MM.1S (cell line): ENCODE measurements around the gene ITCH.

Experiments used
- DNase-seq: peaks from one replicate; pipeline ENCODE4 v3.0.0-alpha.2; 2015
- H2AFZ ChIP-seq: fragments of 300-600 bp; sonication (generic); 2 replicates; pipeline ENCODE4 v1.6.0; 2016; ENCODE audit warnings: antibody characterized with exemption, low read length
- H3F3A ChIP-seq: fragments of 300-600 bp; sonication (generic); 2 replicates; pipeline ENCODE4 v1.6.1; 2016; ENCODE audit warnings: mild to moderate bottlenecking, antibody characterized with exemption, low read length, moderate library complexity, mixed read lengths; ENCODE audit not compliant: insufficient read depth
- H3K27ac ChIP-seq: fragments of 300-600 bp; sonication (generic); 2 replicates; pipeline ENCODE4 v1.5.1; 2016; ENCODE audit warnings: mild to moderate bottlenecking, low read length
- H3K27me3 ChIP-seq: fragments of 300-600 bp; sonication (generic); replicated peaks from 2 replicates; pipeline ENCODE4 v1.6.0; 2016; ENCODE audit warnings: low read length; ENCODE audit not compliant: insufficient read depth
- H3K36me3 ChIP-seq: fragments of 300-600 bp; sonication (generic); replicated peaks from 2 replicates; pipeline ENCODE4 v1.6.1; 2016; ENCODE audit warnings: mild to moderate bottlenecking, low read length, mixed read lengths; ENCODE audit not compliant: insufficient read depth
- H3K4me1 ChIP-seq: fragments of 300-600 bp; sonication (generic); 2 replicates; pipeline ENCODE4 v1.6.1; 2016; ENCODE audit warnings: low read length, mixed read lengths
- H3K4me2 ChIP-seq: fragments of 300-600 bp; sonication (generic); 2 replicates; pipeline ENCODE4 v1.6.0; 2016; ENCODE audit warnings: low read depth, low read length
- H3K4me3 ChIP-seq: fragments of 300-600 bp; sonication (generic); 2 replicates; pipeline ENCODE4 v1.5.1; 2016; ENCODE audit warnings: low read length, mixed read lengths
- H3K79me2 ChIP-seq: fragments of 300-600 bp; sonication (generic); 2 replicates; pipeline ENCODE4 v1.6.1; 2016; ENCODE audit warnings: mixed run types, low read length, mixed read lengths
- H3K9ac ChIP-seq: fragments of 300-600 bp; sonication (generic); 2 replicates; pipeline ENCODE4 v1.6.1; 2016; ENCODE audit warnings: low read length, mixed read lengths
- H3K9me2 ChIP-seq: fragments of 300-600 bp; sonication (generic); replicated peaks from 2 replicates; pipeline ENCODE4 v1.6.1; 2016; ENCODE audit warnings: mild to moderate bottlenecking, low read length, mixed read lengths; ENCODE audit not compliant: insufficient read depth
- H3K9me3 ChIP-seq: fragments of 300-600 bp; sonication (generic); replicated peaks from 2 replicates; pipeline ENCODE4 v1.6.1; 2016; ENCODE audit warnings: mild to moderate bottlenecking, low read length, mixed read lengths; ENCODE audit not compliant: insufficient read depth
- H4K20me1 ChIP-seq: fragments of 300-600 bp; sonication (generic); 2 replicates; pipeline ENCODE4 v1.6.1; 2016; ENCODE audit warnings: mild to moderate bottlenecking, low read length, moderate library complexity, mixed read lengths; ENCODE audit not compliant: insufficient read depth
- EZH2 ChIP-seq: fragments of 300-600 bp; sonication (generic); optimal IDR thresholded peaks from 2 replicates; pipeline ENCODE3; 2017; ENCODE audit warnings: low read depth, mild to moderate bottlenecking, antibody characterized with exemption, low read length, mixed read lengths
- EZH2phosphoT487 ChIP-seq: fragments of 300-600 bp; sonication (generic); IDR thresholded peaks from 2 replicates; pipeline ENCODE4 v1.6.1; 2018; ENCODE audit warnings: antibody characterized with exemption, low read length
- TF ChIP-seq, protein P1 (sequence below): fragments of 300-600 bp; sonication (generic); IDR thresholded peaks from 2 replicates; pipeline ENCODE4 v1.5.1; 2016; ENCODE audit warnings: antibody characterized with exemption, low read length, mixed read lengths

Gene ITCH

DNA sequence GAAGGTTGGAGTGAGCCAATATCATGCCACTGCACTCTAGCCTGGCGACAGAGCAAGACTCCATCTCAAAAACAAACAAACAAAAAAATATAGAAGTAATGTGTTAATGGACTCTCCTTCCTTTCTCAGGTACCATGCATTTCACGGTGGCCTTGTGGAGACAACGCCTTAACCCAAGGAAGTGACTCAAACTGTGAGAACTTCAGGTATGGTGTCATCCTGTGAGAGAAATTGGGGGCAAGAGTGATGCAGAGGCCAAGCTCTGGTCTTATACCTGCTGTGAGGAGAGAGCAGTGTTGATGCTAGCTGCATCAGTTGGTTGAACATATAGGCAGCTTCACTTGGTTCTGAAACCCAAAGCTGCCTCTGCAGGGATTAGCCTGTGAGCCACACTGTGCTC, 6.2 kb downstream of the ITCH start:
- Histone ChIP-seq H3K9me2 (no peaks in the 10 kb centered on the region), H4K20me1 (peaks cover 7% of the 10 kb centered on the region; the same call in 1 of the 2 replicates), H3K27ac (no peak overlapping the region), H3K4me2 (no peak overlapping the region), H3K36me3 (0 out of 2 replicates have a peak, but pooled peaks cover 6% of the 10 kb centered on the region), H3K4me1 (peaks cover 20% of the 10 kb centered on the region), H3K27me3 (no peaks in the 10 kb centered on the region), H3K4me3 (no peak overlapping the region), H3K79me2 (peaks cover 96% of the 10 kb centered on the region), H3F3A (0 out of 2 replicates have a peak, but pooled peaks cover 7% of the 10 kb centered on the region), H2AFZ (no peak overlapping the region), H3K9ac (no peak overlapping the region), H3K9me3 (no peaks in the 10 kb centered on the region)
- no peak for TF ChIP-seq EZH2phosphoT487
- no peak for TF ChIP-seq EZH2
- TF ChIP-seq, protein P1, sequence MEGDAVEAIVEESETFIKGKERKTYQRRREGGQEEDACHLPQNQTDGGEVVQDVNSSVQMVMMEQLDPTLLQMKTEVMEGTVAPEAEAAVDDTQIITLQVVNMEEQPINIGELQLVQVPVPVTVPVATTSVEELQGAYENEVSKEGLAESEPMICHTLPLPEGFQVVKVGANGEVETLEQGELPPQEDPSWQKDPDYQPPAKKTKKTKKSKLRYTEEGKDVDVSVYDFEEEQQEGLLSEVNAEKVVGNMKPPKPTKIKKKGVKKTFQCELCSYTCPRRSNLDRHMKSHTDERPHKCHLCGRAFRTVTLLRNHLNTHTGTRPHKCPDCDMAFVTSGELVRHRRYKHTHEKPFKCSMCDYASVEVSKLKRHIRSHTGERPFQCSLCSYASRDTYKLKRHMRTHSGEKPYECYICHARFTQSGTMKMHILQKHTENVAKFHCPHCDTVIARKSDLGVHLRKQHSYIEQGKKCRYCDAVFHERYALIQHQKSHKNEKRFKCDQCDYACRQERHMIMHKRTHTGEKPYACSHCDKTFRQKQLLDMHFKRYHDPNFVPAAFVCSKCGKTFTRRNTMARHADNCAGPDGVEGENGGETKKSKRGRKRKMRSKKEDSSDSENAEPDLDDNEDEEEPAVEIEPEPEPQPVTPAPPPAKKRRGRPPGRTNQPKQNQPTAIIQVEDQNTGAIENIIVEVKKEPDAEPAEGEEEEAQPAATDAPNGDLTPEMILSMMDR: no peak
- DNase-seq: no peak

DNA sequence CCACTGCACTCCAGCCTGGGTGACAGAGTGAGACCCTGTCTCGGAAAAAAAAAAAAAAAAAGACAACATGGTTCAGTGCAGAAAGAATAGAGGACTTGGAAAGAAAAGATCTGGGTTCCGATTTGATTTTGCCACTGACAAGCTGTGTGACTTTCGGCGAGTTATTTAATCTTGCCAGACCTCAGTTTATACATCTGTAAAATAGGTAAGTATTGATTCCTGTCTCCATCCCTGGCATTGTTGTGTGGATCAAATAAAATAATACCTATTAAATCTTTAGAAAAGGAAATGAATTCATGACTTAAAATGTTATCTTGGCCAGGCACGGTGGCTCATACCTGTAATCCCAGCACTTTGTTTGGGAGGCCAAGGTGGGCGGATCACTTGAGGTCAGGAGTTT, 7.0 kb downstream of the ITCH start:
- no peak for DNase-seq
- Histone ChIP-seq H3F3A (0 out of 2 replicates have a peak, but pooled peaks cover 7% of the 10 kb centered on the region), H3K4me1 (peaks cover 20% of the 10 kb centered on the region), H3K9ac (no peak overlapping the region), H3K36me3 (0 out of 2 replicates have a peak, but pooled peaks cover 6% of the 10 kb centered on the region), H3K9me3 (no peaks in the 10 kb centered on the region), H3K27ac (no peak overlapping the region), H3K27me3 (no peaks in the 10 kb centered on the region), H3K9me2 (no peaks in the 10 kb centered on the region), H3K4me3 (no peak overlapping the region), H4K20me1 (peaks cover 7% of the 10 kb centered on the region; the same call in 1 of the 2 replicates), H3K79me2 (peaks cover 96% of the 10 kb centered on the region), H2AFZ (no peak overlapping the region), H3K4me2 (no peak overlapping the region)
- TF ChIP-seq EZH2: no peak
- TF ChIP-seq, protein P1: no peak

DNA sequence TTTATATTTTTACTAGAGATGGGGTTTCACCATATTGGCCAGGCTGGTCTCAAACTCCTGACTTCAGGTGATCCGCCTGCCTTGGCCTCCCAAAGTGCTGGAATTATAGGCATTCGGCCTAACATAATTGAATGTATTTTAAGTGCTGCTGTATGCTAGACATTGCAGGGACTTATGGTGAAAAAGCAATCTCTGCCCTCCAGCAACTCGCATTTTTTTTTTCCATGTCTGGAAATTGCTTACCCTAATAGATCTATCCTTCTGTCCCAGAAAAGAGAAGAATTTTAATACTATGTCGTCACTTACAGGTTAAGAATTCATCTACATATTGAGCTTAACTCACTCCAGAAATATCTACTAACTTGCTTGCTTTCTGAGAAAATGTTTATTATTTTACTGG, 10.4 kb downstream of the ITCH start:
- Histone ChIP-seq H3K27ac (no peak overlapping the region), H3K4me3 (no peak overlapping the region), H2AFZ (no peak overlapping the region), H3K9me3 (no peaks in the 10 kb centered on the region), H3K79me2 (peaks cover 95% of the 10 kb centered on the region), H4K20me1 (peaks cover 3% of the 10 kb centered on the region), H3K9ac (no peak overlapping the region), H3K27me3 (no peaks in the 10 kb centered on the region), H3F3A (no peaks in the 10 kb centered on the region), H3K4me1 (peaks cover 7% of the 10 kb centered on the region), H3K9me2 (no peaks in the 10 kb centered on the region), H3K36me3 (peaks cover 9% of the 10 kb centered on the region), H3K4me2 (no peak overlapping the region)
- TF ChIP-seq, protein P1: no peak
- no peak for TF ChIP-seq EZH2
- no peak for TF ChIP-seq EZH2phosphoT487
- no peak for DNase-seq
